ENCODE measurements around the gene NXPE3. TPM values are rescaled to one million over a fixed set of nuclear protein-coding genes. Genes with fewer than 3 reads are reported as not detected.

NXPE3 gene
- total and polyA plus RNA-seq, 9 of the 15 experiments (the other 6 are each of a cell fraction or from before 2014, with no cell fraction given) = 0.25 to 2.5 (median 0.95) TPM

GRCh38 chr3:101827211-101828174 lies 48.5 kb downstream of the NXPE3 start (continued):
- TF ChIP-seq TFAP4 (CRISPR knock-in tag; IDR thresholded peaks at IDR 0.05; ENCODE audit: borderline replicate concordance) (0 out of 2 replicates have a peak, but pooled peaks have one; percentile 19), KDM1A (IDR thresholded peaks at IDR 0.05) (peak in 1 of 2 experiments; percentile 12; a peak in 1 of 4 replicates), NR0B1 (IDR thresholded peaks at IDR 0.05; ENCODE audit: partially characterized antibody) (no peak), TEAD1 (CRISPR knock-in tag; IDR thresholded peaks at IDR 0.05) (no peak), CREB3 (tag; conservative IDR thresholded peaks at IDR 0.05; ENCODE audit: low read depth) (no peak), ARID1B (IDR thresholded peaks at IDR 0.05) (peak; percentile 66), ZNF583 (CRISPR knock-in tag; IDR thresholded peaks at IDR 0.05) (no peak), FOXJ2 (tag; IDR thresholded peaks at IDR 0.05) (peak; percentile 23; the same call in 1 of the 2 replicates), AFF4 (CRISPR knock-in tag; IDR thresholded peaks at IDR 0.05) (no peak), EP300 (IDR thresholded peaks at IDR 0.05; ENCODE audit: low read length) (peak; percentile 46; the same call in 1 of the 2 replicates), TCF3 (CRISPR knock-in tag; IDR thresholded peaks at IDR 0.05) (peak; percentile 49), EHMT2 (IDR thresholded peaks at IDR 0.05) (no peak), ETS1 (conservative IDR thresholded peaks at IDR 0.05; ENCODE audit: control insufficient read depth, low read depth, low read length) (no peak), HDAC1 (IDR thresholded peaks at IDR 0.05) (no peak; a peak in 1 of 4 replicates), CBFA2T2 (conservative IDR thresholded peaks at IDR 0.05) (peak; percentile 40; the same call in 1 of the 2 replicates), ZNF41 (CRISPR knock-in tag; conservative IDR thresholded peaks at IDR 0.05) (no peak), IRF1 (CRISPR knock-in tag; IDR thresholded peaks at IDR 0.05; ENCODE audit: borderline replicate concordance) (no peak)

Measured in K562 (cell line).